Naive thymus-derived CD8-positive, alpha-beta T cell (primary cell): ENCODE results near the gene SORT1. TPM values are rescaled to one million over a fixed set of nuclear protein-coding genes. Genes with fewer than 3 reads are reported as not detected.
A peak's percentile ranks its signal among the peaks of the same experiment; 100 is the strongest.

ENCODE experiments used
- ATAC-seq, 2 donors: fragments of 150-1000 bp; cut with Tn5 transposase in 1 of 2; sonication (Bioruptor Pico), chemical (Tn5 transposase) in 1 of 2; 1 replicate in 1 of 2; 2 replicates in 1 of 2; pipeline ENCODE4 v1.10.0; 2021; ENCODE audit warnings: mild to moderate bottlenecking in 2 of 2, moderate library complexity in 2 of 2
- POLR2A ChIA-PET: fragments of 350-600 bp; sonication (Branson Sonifier 250); formaldehyde crosslinking; loops from one replicate; lab custom pipeline; 2021; ENCODE audit warnings: antibody characterized with exemption; lab: Charles Lee
- DNase-seq, 10 donors: peaks; one replicate each; pipeline versions ENCODE4 v3.0.0 to v3.0.0-alpha.2; 2020 to 2022
- H3K27ac Mint-ChIP-seq, 10 donors: one replicate each; pipeline ENCODE4 v1.8.0; 2020 to 2022; ENCODE audit warnings: mild to moderate bottlenecking in 10 of 10, mixed read lengths in 10 of 10, moderate library complexity in 4 of 10, inconsistent platforms in 1 of 10
- H3K27me3 Mint-ChIP-seq, 5 donors: one replicate each; pipeline ENCODE4 v1.8.0; 2021 to 2022; ENCODE audit warnings: mixed read lengths in 5 of 5
- H3K36me3 Mint-ChIP-seq, 3 donors: one replicate each; pipeline ENCODE4 v1.8.0; 2020 to 2022; ENCODE audit warnings: mixed read lengths in 3 of 3, mild to moderate bottlenecking in 2 of 3, inconsistent platforms in 1 of 3
- H3K4me1 Mint-ChIP-seq, 4 donors: one replicate each; pipeline ENCODE4 v1.8.0; 2021 to 2022; ENCODE audit warnings: mixed read lengths in 4 of 4
- H3K4me3 Mint-ChIP-seq, 10 donors: one replicate each; pipeline ENCODE4 v1.8.0; 2020 to 2022; ENCODE audit warnings: mild to moderate bottlenecking in 10 of 10, mixed read lengths in 10 of 10, moderate library complexity in 6 of 10, inconsistent platforms in 1 of 10
- H3K9me3 Mint-ChIP-seq, 9 donors: one replicate each; pipeline ENCODE4 v1.8.0; 2020 to 2022; ENCODE audit warnings: mixed read lengths in 9 of 9, mild to moderate bottlenecking in 3 of 9, inconsistent platforms in 1 of 9, moderate library complexity in 1 of 9
- polyA plus RNA-seq, 3 donors: library from polyadenylated mRNA; unstranded; fragments of 300-500 nt; fragmentation: Illumina TruSeq; gene quantifications; one replicate each; pipeline ENCODE4 v1.2.3, GENCODE V29; 2021
- total RNA-seq, 8 experiments: library from RNA in 2 of 8; stranded (reverse) in 2 of 8; gene quantifications; one replicate each; pipeline ENCODE4 v1.2.3 and lab custom pipeline; 2021 to 2026

The SORT1 gene
- total and polyA plus RNA-seq, 5 experiments from 2014 or later, result 0.43 to 2.5 (median 1.6) TPM

DNA sequence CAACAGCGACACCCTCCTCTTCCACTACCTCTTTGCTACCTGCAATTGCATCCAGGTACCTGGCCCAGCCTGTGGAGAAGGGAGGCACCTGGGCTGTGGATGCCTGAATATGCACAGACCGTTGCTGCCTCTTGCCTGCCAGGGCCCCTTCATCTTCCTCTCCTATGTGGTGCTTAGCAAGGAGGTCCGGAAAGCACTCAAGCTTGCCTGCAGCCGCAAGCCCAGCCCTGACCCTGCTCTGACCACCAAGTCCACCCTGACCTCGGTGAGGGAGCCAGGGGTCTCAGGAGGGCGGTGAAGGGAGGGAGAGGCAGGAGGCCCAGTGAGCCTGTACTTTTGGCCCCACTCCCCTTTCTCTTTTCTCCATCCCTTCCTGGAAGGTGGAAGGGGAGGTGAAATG is 126.3 kb downstream of the SORT1 start:
- Mint-ChIP-seq H3K27me3 (no peaks in the 10 kb centered on the region), H3K9me3 (no peaks in the 10 kb centered on the region), H3K4me3 (no peak overlapping the region), H3K27ac (no peak overlapping the region), H3K4me1 (peaks cover 0 to 10% (median 2%) of the 10 kb centered on the region in 4 donors), H3K36me3 (peaks cover 0 to 12% (median 0%) of the 10 kb centered on the region in 3 donors)
- DNase-seq (peak in 1 of 10 donors; percentile 41), ATAC-seq (no peak)
- POLR2A ChIA-PET, result interaction anchor here (1.1 kb wide), 1 partner anchor 25 kb away, joined by 4 read pairs; no protein-coding TSS in a partner anchor

DNA sequence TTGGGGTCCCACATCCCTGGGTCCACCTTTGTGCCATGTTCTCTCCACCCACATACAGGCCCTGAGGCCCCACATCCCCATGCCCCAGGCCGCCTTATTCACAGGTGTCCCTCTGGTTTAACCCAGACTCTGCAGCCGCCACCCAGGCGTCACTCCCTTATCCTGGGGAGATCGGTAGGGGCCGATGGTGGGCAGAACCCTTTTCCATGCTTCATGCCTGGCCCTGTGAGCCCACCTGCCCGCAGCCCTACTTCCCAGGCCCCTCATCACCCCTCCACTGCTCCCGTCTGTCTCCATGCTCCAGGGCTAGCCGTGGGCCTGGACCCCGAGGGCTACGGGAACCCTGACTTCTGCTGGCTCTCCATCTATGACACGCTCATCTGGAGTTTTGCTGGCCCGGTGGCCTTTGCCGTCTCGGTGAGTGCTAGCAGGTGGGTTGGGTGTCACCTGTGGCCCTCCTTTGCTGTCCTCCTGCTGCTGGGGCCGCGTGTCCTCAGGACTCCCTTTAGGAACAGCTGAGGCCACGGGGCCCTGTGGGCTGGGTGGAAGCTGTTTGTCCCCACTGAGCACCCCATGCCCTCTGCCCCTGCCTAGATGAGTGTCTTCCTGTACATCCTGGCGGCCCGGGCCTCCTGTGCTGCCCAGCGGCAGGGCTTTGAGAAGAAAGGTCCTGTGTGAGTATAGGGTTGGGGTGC is 126.9 kb downstream of the SORT1 start:
- Mint-ChIP-seq H3K27ac (no peak overlapping the region), H3K36me3 (peaks cover 0 to 12% (median 0%) of the 10 kb centered on the region in 3 donors), H3K27me3 (no peaks in the 10 kb centered on the region), H3K4me1 (peaks cover 0 to 10% (median 2%) of the 10 kb centered on the region in 4 donors), H3K4me3 (no peak overlapping the region), H3K9me3 (no peaks in the 10 kb centered on the region)
- POLR2A ChIA-PET, result interaction anchor here (1.1 kb wide), 1 partner anchor 25 kb away, joined by 4 read pairs; no protein-coding TSS in a partner anchor
- ATAC-seq, result no peak
- peak in 1 of 10 donors; percentile 36 for DNase-seq

DNA sequence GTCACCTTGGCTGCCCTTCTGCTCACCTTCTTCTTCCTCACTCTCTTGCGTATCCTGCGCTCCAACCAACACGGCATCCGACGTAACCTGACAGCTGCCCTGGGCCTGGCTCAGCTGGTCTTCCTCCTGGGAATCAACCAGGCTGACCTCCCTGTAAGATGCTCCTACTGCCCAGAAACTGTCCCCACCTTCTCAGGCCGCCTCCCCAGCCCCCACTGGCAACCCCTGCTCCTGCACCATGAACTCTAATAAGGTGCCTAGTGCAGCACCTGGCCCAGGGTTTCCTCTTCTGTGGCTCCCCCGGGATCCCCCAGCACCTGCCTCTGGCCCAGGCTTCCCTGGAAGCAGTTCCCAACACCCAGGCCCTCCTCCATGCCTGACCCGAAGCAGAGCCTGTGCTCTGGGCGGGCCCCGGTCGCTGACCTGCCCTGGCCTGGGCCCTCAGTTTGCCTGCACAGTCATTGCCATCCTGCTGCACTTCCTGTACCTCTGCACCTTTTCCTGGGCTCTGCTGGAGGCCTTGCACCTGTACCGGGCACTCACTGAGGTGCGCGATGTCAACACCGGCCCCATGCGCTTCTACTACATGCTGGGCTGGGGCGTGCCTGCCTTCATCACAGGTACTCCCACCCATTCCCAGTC is 127.6 kb downstream of the SORT1 start:
- POLR2A ChIA-PET, result no interaction called here
- Mint-ChIP-seq H3K27me3 (no peaks in the 10 kb centered on the region), H3K27ac (peak overlapping the region in 1 of 10 donors; percentile 52)

DNA sequence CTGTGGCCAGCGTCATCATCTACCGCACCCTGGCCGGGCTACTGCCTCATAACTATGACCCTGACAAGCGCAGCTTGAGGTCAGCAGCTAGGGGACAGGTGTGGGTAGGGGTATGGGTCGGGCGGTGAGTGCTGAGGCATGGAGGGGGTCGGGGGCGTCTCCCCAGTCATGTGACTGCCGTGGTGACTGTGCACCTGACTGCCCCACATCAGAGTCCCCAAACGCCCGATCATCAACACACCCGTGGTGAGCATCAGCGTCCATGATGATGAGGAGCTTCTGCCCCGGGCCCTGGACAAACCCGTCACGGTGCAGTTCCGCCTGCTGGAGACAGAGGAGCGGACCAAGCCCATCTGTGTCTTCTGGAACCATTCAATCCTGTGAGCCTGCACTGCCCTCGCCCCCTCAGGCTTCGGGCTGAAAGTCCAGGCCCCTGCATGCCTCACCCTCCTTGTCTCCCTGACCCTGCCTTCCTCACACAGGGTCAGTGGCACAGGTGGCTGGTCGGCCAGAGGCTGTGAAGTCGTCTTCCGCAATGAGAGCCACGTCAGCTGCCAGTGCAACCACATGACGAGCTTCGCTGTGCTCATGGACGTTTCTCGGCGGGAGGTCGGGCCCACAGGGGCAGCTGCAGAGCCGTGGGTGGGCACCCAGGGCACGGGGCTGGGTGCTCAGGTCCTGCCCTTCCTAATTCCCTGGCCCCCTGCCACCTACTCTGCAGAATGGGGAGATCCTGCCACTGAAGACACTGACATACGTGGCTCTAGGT is 128.3 kb downstream of the SORT1 start:
- DNase-seq (peak in 1 of 10 donors; percentile 61), ATAC-seq (no peak)
- POLR2A ChIA-PET, result no interaction called here
- Mint-ChIP-seq H3K27me3 (no peaks in the 10 kb centered on the region), H3K4me3 (no peak overlapping the region), H3K36me3 (peaks cover 0 to 12% (median 0%) of the 10 kb centered on the region in 3 donors), H3K27ac (no peak overlapping the region), H3K9me3 (no peaks in the 10 kb centered on the region), H3K4me1 (peaks cover 0 to 6% (median 2%) of the 10 kb centered on the region in 4 donors)

More for the DNA sequence above, 127.6 kb downstream of the SORT1 start:
- no peaks in the 10 kb centered on the region for H3K9me3 Mint-ChIP-seq
- no peak overlapping the region for H3K4me3 Mint-ChIP-seq
- ATAC-seq, result no peak
- peaks cover 0 to 10% (median 2%) of the 10 kb centered on the region in 4 donors for H3K4me1 Mint-ChIP-seq
- DNase-seq, result peak in 1 of 10 donors; percentile 55
- H3K36me3 Mint-ChIP-seq, result peaks cover 0 to 12% (median 0%) of the 10 kb centered on the region in 3 donors

DNA sequence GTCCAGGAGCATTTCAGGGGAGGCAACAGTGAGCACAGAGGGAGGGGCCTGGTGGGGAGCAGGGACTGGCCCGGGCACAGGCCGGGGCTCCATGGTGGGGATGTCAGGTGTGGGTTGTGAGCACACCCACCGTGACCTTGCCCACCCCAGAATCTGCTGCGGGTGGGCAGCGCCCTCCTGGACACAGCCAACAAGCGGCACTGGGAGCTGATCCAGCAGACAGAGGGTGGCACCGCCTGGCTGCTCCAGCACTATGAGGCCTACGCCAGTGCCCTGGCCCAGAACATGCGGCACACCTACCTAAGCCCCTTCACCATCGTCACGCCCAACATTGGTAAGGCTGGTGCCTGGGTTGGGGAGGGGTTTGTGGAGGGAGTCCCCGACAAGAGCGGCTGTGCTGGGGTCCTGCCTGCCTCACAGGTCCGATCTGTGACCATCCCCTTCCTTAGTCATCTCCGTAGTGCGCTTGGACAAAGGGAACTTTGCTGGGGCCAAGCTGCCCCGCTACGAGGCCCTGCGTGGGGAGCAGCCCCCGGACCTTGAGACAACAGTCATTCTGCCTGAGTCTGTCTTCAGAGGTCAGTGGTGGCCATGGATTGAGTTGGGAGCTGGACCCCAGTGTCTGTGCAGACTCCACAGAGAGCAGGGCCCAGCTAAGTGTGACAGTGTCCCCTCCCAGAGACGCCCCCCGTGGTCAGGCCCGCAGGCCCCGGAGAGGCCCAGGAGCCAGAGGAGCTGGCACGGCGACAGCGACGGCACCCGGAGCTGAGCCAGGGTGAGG is 129.1 kb downstream of the SORT1 start:
- Mint-ChIP-seq H3K27me3 (no peaks in the 10 kb centered on the region), H3K4me1 (peaks cover under 1 to 3% (median 2%) of the 10 kb centered on the region in 4 donors), H3K27ac (peak overlapping the region in 1 of 10 donors; percentile 28), H3K36me3 (peaks cover 0 to 12% (median 0%) of the 10 kb centered on the region in 3 donors), H3K9me3 (no peaks in the 10 kb centered on the region), H3K4me3 (no peak overlapping the region)
- ATAC-seq (no peak), DNase-seq (peak in 1 of 10 donors; percentile 43)
- POLR2A ChIA-PET, result no interaction called here

DNA sequence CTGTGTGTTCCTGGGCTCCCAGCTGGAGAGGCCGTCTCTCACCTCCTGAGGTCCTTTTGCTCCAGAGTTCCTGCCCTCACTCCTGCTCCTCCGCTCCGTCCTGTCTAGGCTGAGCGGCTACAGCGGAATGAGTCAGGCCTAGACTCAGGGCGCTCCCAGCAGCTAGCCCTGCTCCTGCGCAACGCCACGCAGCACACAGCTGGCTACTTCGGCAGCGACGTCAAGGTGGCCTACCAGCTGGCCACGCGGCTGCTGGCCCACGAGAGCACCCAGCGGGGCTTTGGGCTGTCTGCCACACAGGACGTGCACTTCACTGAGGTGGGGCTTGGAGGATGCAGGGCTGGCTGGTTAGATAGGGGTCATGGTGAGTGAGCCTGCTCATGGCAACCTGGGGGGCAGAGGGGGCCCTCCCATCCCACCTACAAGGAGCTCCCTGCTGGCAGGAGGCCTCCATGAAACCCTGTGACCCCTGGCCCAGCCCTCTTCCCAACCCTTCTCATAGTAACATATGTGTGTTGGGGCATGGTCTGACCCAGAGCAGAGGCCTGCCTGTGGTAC is 129.9 kb downstream of the SORT1 start:
- H3K27me3 Mint-ChIP-seq, result no peaks in the 10 kb centered on the region
- peaks cover 5 to 10% (median 6%) of the 10 kb centered on the region in 4 donors for H3K4me1 Mint-ChIP-seq
- no peak overlapping the region for H3K4me3 Mint-ChIP-seq
- DNase-seq, result peak in 1 of 10 donors; percentile 57
- H3K9me3 Mint-ChIP-seq, result no peaks in the 10 kb centered on the region
- ATAC-seq, result no peak
- H3K36me3 Mint-ChIP-seq, result peaks cover 0 to 12% (median 0%) of the 10 kb centered on the region in 3 donors
- POLR2A ChIA-PET, result no interaction called here
- peak overlapping the region in 2 of 10 donors; percentile 28 to 51 for H3K27ac Mint-ChIP-seq

DNA sequence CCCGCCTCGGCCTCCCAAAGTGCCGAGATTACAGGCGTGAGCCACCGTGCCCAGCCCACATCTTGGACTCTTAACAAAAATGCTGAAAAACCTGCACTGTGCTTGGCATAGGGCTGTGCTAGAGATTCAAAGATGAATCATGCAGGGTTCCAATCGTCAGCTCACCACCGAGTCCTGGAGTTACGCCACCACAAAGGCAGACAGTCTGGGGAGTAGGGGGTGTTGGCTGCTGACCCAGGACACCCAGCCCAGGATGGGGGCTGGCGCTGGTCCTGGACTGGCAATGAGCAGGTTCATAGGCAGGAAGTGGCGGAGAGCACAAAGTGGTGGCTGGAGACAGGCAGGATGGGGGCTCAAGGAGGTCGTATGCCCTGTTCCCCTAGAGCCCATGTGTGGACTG is 130.8 kb downstream of the SORT1 start:
- Mint-ChIP-seq H3K4me3 (no peak overlapping the region), H3K27ac (no peak overlapping the region), H3K36me3 (peaks cover 0 to 12% (median 0%) of the 10 kb centered on the region in 3 donors), H3K4me1 (peaks cover 5 to 10% (median 6%) of the 10 kb centered on the region in 4 donors), H3K27me3 (no peaks in the 10 kb centered on the region), H3K9me3 (no peaks in the 10 kb centered on the region)
- POLR2A ChIA-PET, result no interaction called here
- peak in 1 of 10 donors; percentile 55 for DNase-seq
- ATAC-seq, result no peak

DNA sequence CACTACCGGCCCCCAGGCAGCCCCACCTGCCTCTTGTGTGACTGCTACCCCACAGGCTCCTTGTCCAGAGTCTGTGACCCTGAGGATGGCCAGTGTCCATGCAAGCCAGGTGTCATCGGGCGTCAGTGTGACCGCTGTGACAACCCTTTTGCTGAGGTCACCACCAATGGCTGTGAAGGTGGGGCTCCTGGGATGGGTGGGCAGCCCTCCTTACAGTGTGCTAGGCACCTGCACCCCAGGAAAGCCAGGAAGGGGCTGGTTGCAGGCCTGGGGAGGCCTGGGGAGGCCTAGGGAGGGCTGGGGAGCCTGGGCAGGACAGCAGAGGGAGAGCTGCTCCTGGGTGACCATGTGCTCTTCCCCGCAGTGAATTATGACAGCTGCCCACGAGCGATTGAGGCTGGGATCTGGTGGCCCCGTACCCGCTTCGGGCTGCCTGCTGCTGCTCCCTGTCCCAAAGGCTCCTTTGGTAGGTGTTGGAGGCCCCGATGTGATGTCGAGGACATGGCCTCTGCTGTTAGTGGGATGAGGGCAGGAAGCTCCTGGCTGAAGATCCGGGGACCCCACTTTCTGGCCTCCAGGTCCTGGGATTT is 131.9 kb downstream of the SORT1 start:
- Mint-ChIP-seq H3K36me3 (peaks cover 0 to 8% (median 0%) of the 10 kb centered on the region in 3 donors), H3K27ac (no peak overlapping the region), H3K9me3 (no peaks in the 10 kb centered on the region), H3K4me1 (peaks cover 5 to 10% (median 6%) of the 10 kb centered on the region in 4 donors), H3K27me3 (no peaks in the 10 kb centered on the region), H3K4me3 (no peak overlapping the region)
- peak in 1 of 10 donors; percentile 46 for DNase-seq
- POLR2A ChIA-PET, result no interaction called here
- ATAC-seq, result no peak

DNA sequence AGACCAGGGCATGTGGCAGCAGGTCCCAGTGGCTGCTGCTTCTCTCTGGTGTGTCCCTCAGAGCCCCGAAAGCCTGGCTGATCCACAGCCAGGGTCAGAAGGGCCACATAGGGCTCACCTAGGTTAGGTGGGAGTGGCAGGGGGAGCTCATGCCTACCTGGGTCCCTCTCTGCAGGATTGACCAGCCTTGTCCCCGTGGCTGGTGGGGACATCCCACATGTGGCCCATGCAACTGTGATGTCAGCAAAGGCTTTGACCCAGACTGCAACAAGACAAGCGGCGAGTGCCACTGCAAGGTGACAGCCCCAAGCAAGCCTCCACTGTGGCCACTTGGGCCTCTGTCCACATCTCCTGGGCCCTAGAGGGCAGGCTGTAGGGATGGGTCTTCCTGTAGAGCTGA is 132.7 kb downstream of the SORT1 start:
- no peak for ATAC-seq
- no peaks in the 10 kb centered on the region for H3K27me3 Mint-ChIP-seq
- no peaks in the 10 kb centered on the region for H3K9me3 Mint-ChIP-seq
- no peak overlapping the region for H3K27ac Mint-ChIP-seq
- H3K4me3 Mint-ChIP-seq, result no peak overlapping the region
- DNase-seq, result no peak
- POLR2A ChIA-PET, result no interaction called here
- H3K36me3 Mint-ChIP-seq, result peaks cover 0 to 4% (median 0%) of the 10 kb centered on the region in 3 donors
- peaks cover 5 to 10% (median 6%) of the 10 kb centered on the region in 4 donors for H3K4me1 Mint-ChIP-seq

DNA sequence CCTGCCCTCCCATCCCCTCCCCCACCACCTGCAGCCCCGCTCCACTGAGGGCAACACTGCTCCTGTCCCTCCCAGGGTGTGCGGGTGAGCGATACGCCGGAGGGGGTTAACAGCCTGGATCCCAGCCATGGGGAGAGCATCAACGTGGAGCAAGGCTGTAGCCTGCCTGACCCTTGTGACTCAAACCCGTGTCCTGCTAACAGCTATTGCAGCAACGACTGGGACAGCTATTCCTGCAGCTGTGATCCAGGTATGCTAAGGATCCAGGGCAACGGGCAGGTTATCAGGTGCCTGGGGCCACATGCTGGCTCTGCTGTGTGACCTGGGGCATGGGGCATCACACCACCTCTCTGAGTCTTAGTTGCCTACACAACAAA is 133.4 kb downstream of the SORT1 start:
- Mint-ChIP-seq H3K27ac (no peak overlapping the region), H3K4me1 (peaks cover 4 to 10% (median 5%) of the 10 kb centered on the region in 4 donors), H3K4me3 (no peak overlapping the region), H3K27me3 (no peaks in the 10 kb centered on the region), H3K9me3 (no peaks in the 10 kb centered on the region), H3K36me3 (peaks cover 0 to 2% (median 0%) of the 10 kb centered on the region in 3 donors)
- DNase-seq (no peak), ATAC-seq (no peak)
- POLR2A ChIA-PET, result interaction anchor here (1.3 kb wide), 1 partner anchor 134 kb away, joined by 3 read pairs; no protein-coding TSS in a partner anchor

DNA sequence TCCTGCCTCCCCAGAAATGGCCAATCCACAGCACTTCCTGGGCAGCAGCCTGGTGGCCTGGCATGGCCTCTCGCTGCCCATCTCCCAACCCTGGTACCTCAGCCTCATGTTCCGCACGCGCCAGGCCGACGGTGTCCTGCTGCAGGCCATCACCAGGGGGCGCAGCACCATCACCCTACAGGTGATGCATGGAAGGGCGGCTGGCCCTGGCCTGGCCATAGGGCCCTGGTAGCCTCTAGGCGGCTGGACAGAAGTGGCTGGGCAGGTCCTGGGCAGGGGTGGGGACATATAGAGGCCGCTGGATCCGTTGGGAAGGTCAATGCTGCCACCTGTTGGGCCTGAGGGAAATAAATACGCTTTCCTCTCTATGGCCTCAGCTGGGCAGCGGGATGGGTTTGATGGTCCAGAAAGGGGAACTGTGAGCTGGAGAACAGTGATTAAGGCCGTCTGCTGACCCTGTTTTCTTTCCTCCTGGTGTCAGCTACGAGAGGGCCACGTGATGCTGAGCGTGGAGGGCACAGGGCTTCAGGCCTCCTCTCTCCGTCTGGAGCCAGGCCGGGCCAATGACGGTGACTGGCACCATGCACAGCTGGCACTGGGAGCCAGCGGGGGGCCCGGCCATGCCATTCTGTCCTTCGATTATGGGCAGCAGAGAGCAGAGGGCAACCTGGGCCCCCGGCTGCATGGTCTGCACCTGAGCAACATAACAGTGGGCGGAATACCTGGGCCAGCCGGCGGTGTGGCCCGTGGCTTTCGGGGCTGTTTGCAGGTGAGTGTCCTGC is 133.9 kb downstream of the SORT1 start:
- H3K9me3 Mint-ChIP-seq, result no peaks in the 10 kb centered on the region
- H3K27me3 Mint-ChIP-seq, result no peaks in the 10 kb centered on the region
- peaks cover 0 to 2% (median 0%) of the 10 kb centered on the region in 3 donors for H3K36me3 Mint-ChIP-seq
- peaks cover 4 to 10% (median 5%) of the 10 kb centered on the region in 4 donors for H3K4me1 Mint-ChIP-seq
- POLR2A ChIA-PET, result interaction anchor here (1.3 kb wide), 1 partner anchor 135 kb away, joined by 3 read pairs; no protein-coding TSS in a partner anchor
- H3K27ac Mint-ChIP-seq, result peak overlapping the region in 2 of 10 donors; percentile 49 to 71
- H3K4me3 Mint-ChIP-seq, result no peak overlapping the region
- peak; percentile 91 to 100 for ATAC-seq
- peak; percentile 53 to 83 (median 70) for DNase-seq
